B cell (primary cell): Measurements from ENCODE around the gene VANGL1. TPM values are rescaled to one million over a fixed set of nuclear protein-coding genes. Genes with fewer than 3 reads are reported as not detected.

ENCODE experiments used
- ATAC-seq: fragments of 200-7000 bp; cut with Tn5 transposase; one replicate; pipeline ENCODE4 v1.10.0; 2021; ENCODE audit warnings: low read depth, mild to moderate bottlenecking, moderate number of reproducible peaks, moderate library complexity
- CTCF ChIA-PET: fragments of 350-600 bp; sonication (Branson Sonifier 250); formaldehyde crosslinking; loops from one replicate; lab custom pipeline; 2021; ENCODE audit warnings: antibody characterized with exemption, inconsistent platforms; lab: Charles Lee
- POLR2A ChIA-PET: fragments of 350-600 bp; sonication (Branson Sonifier 250); formaldehyde crosslinking; loops from one replicate; lab custom pipeline; 2021; ENCODE audit warnings: antibody characterized with exemption; lab: Charles Lee
- DNase-seq: peaks from one replicate; pipeline ENCODE4 v3.0.0; 2013
- H2AFZ ChIP-seq: 2 replicates; pipeline ENCODE4 v1.6.1; 2012; ENCODE audit warnings: mild to moderate bottlenecking, low read depth, low read length; ENCODE audit not compliant: insufficient read depth, poor library complexity, severe bottlenecking
- H3K27ac ChIP-seq, 2 donors: 1 replicate in 1 of 2; 2 replicates in 1 of 2; pipeline ENCODE4 v1.5.1; 2012 to 2013; ENCODE audit warnings: low read length in 2 of 2, mild to moderate bottlenecking in 2 of 2, moderate library complexity in 1 of 2
- H3K27me3 ChIP-seq, 4 experiments: fragments of 200-600 bp in 1 of 4; sonication (generic) in 1 of 4; replicated peaks in 1 of 4; 1 replicate in 2 of 4; 2 replicates in 2 of 4; pipeline versions ENCODE4 v1.6.1 to v1.7.0; 2013 to 2016; ENCODE audit warnings: low read length in 3 of 4, mild to moderate bottlenecking in 2 of 4, mixed read lengths in 1 of 4, moderate library complexity in 1 of 4; ENCODE audit not compliant: insufficient read depth in 4 of 4, control insufficient read depth in 3 of 4; ENCODE audit errors: control extremely low read depth in 1 of 4
- H3K36me3 ChIP-seq, 2 experiments: replicated peaks in 1 of 2; 1 replicate in 1 of 2; 2 replicates in 1 of 2; pipeline versions ENCODE4 v1.6.1 to v1.7.1; 2013; ENCODE audit warnings: low read length in 1 of 2; ENCODE audit not compliant: insufficient read depth in 2 of 2, control insufficient read depth in 1 of 2; ENCODE audit errors: control extremely low read depth in 1 of 2, extremely low read depth in 1 of 2
- H3K4me1 ChIP-seq, 2 donors: fragments of 200-600 bp in 1 of 2; sonication (generic) in 1 of 2; 1 replicate in 1 of 2; 2 replicates in 1 of 2; pipeline versions ENCODE4 v1.5.1 to v1.6.1; 2013 to 2017; ENCODE audit warnings: low read length in 2 of 2; ENCODE audit not compliant: control insufficient read depth in 2 of 2, insufficient read depth in 2 of 2
- H3K4me2 ChIP-seq: replicated peaks from 2 replicates; pipeline ENCODE3; 2012; ENCODE audit warnings: mild to moderate bottlenecking, low read depth, low read length; ENCODE audit not compliant: poor library complexity, severe bottlenecking
- H3K4me3 ChIP-seq, 5 experiments: fragments of 200-600 bp in 1 of 5; sonication (generic) in 1 of 5; 1 replicate in 3 of 5; 2 replicates in 2 of 5; pipeline versions ENCODE4 v1.5.1 to v1.7.0; 2011 to 2016; ENCODE audit warnings: low read length in 4 of 5, mild to moderate bottlenecking in 4 of 5, low read depth in 2 of 5, control low read depth in 1 of 5, moderate library complexity in 1 of 5; ENCODE audit not compliant: insufficient read depth in 1 of 5; ENCODE audit errors: control extremely low read depth in 1 of 5, extremely low read depth in 1 of 5
- H3K79me2 ChIP-seq: fragments of 200-600 bp; sonication (generic); one replicate; pipeline ENCODE4 v1.6.0; 2016; ENCODE audit warnings: low read length; ENCODE audit not compliant: control insufficient read depth, insufficient read depth
- H3K9ac ChIP-seq: fragments of 200-600 bp; sonication (generic); 2 replicates; pipeline ENCODE4 v1.6.1; 2017; ENCODE audit warnings: mild to moderate bottlenecking, low read length, moderate library complexity
- H3K9me3 ChIP-seq, 3 donors: one replicate each; pipeline versions ENCODE4 v1.6.1 to v1.7.1; 2013; ENCODE audit warnings: low read length in 2 of 3; ENCODE audit not compliant: control insufficient read depth in 2 of 3, insufficient read depth in 1 of 3; ENCODE audit errors: control extremely low read depth in 1 of 3
- H4K20me1 ChIP-seq: 2 replicates; pipeline ENCODE4 v1.6.0; 2012; ENCODE audit warnings: mild to moderate bottlenecking, low read length; ENCODE audit not compliant: insufficient read depth, control insufficient read depth, poor library complexity, severe bottlenecking
- H3K27ac Mint-ChIP-seq: one replicate; pipeline ENCODE4 v1.8.0; 2021; ENCODE audit warnings: mixed read lengths
- H3K27me3 Mint-ChIP-seq: one replicate; pipeline ENCODE4 v1.8.0; 2021; ENCODE audit warnings: mixed read lengths
- H3K4me1 Mint-ChIP-seq: one replicate; pipeline ENCODE4 v1.8.0; 2021; ENCODE audit warnings: mixed read lengths
- H3K4me3 Mint-ChIP-seq: one replicate; pipeline ENCODE4 v1.8.0; 2021; ENCODE audit warnings: mixed read lengths
- H3K9me3 Mint-ChIP-seq: one replicate; pipeline ENCODE4 v1.8.0; 2022; ENCODE audit warnings: mixed read lengths; ENCODE audit not compliant: insufficient read depth
- EZH2 ChIP-seq: IDR thresholded peaks from 2 replicates; pipeline ENCODE4 v1.6.1; 2012; ENCODE audit warnings: borderline replicate concordance, low read depth, mild to moderate bottlenecking, moderate library complexity, low read length; ENCODE audit not compliant: insufficient read depth, poor library complexity, severe bottlenecking
- WGBS: methylation state at CpG from one replicate; pipeline ENCODE4 v1.1.5; 2013; ENCODE audit warnings: missing lambda C conversion rate; ENCODE audit not compliant: insufficient coverage; 5-methylcytosine and 5-hydroxymethylcytosine counted together
- intact Hi-C: fragments of 100-400 bp; cut with micrococcal nuclease; formaldehyde crosslinking; loops from one replicate; pipeline ENCODE4 v1.10.0; 2022
- polyA plus RNA-seq: library from polyadenylated mRNA; depleted of rRNA; stranded (reverse); fragments of >200 nt; gene quantifications from 2 replicates; pipeline ENCODE4 v1.2.3, GENCODE V29; 2012
- total RNA-seq, 2 donors: library from RNA; stranded (reverse); fragments of 120-200 nt in 1 of 2; gene quantifications; 1 replicate in 1 of 2; 2 replicates in 1 of 2; pipeline versions ENCODE4 v1.2.3 to v1.2.4, GENCODE V29; 2013 to 2022
- TF ChIP-seq, protein P1 (sequence below): fragments of 200-600 bp; IDR thresholded peaks from one replicate; pipeline ENCODE4 v1.8.0; 2022; ENCODE audit warnings: antibody characterized with exemption, mild to moderate bottlenecking

The VANGL1 gene
- total and polyA plus RNA-seq, 2 donors (not counting 1 experiment from before 2014, with no cell fraction given): 0.21 to 0.30 TPM

DNA sequence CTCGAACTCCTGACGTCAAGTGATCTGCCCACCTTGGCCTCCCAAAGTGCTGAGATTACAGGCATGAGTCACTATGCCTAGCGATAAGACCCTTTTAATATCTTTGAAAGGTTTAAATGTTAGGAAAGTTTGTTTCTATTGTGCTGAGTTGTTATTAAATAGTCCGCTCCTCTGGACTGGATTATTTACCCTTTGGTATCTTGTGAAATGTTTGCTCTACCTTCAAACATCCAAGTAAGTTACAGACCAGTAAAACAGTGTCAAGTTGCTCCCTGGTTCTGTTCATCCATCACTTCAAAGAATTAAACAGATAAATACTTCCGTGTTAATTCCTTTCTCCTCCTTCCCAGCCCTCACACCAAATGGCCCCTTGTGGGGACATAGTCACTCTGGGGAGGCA is 82.0 kb downstream of the VANGL1 start:
- no peaks in the 10 kb centered on the region for H3K4me1 Mint-ChIP-seq
- Histone ChIP-seq H3K4me2 (no peak overlapping the region), H3K36me3 (no peaks in the 10 kb centered on the region), H3K4me3 (no peak overlapping the region), H3K9me3 (no peaks in the 10 kb centered on the region), H3K9ac (no peak overlapping the region), H2AFZ (no peak overlapping the region), H3K79me2 (no peaks in the 10 kb centered on the region), H3K27ac (no peak overlapping the region), H3K4me1 (no peaks in the 10 kb centered on the region), H4K20me1 (no peaks in the 10 kb centered on the region), H3K27me3 (no peaks in the 10 kb centered on the region)
- CTCF ChIA-PET: interaction anchor here (1.8 kb wide), 1 partner anchor 17 kb away, joined by 6 read pairs; no protein-coding TSS in a partner anchor
- DNase-seq (no peak), ATAC-seq (no peak)
- no peaks in the 10 kb centered on the region for H3K27me3 Mint-ChIP-seq
- H3K9me3 Mint-ChIP-seq: no peaks in the 10 kb centered on the region
- H3K27ac Mint-ChIP-seq: no peak overlapping the region
- TF ChIP-seq, protein P1, sequence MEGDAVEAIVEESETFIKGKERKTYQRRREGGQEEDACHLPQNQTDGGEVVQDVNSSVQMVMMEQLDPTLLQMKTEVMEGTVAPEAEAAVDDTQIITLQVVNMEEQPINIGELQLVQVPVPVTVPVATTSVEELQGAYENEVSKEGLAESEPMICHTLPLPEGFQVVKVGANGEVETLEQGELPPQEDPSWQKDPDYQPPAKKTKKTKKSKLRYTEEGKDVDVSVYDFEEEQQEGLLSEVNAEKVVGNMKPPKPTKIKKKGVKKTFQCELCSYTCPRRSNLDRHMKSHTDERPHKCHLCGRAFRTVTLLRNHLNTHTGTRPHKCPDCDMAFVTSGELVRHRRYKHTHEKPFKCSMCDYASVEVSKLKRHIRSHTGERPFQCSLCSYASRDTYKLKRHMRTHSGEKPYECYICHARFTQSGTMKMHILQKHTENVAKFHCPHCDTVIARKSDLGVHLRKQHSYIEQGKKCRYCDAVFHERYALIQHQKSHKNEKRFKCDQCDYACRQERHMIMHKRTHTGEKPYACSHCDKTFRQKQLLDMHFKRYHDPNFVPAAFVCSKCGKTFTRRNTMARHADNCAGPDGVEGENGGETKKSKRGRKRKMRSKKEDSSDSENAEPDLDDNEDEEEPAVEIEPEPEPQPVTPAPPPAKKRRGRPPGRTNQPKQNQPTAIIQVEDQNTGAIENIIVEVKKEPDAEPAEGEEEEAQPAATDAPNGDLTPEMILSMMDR: no peak
- 87% methylated on average over 3 of the region's 5 CpGs for WGBS
- POLR2A ChIA-PET: no interaction called here
- intact Hi-C loops: no loop called here
- H3K4me3 Mint-ChIP-seq: no peak overlapping the region

- TF ChIP-seq, protein P1: no peak
- TF ChIP-seq EZH2: no peak
- Histone ChIP-seq H3K9me3 (no peaks in the 10 kb centered on the region), H3K4me1 (no peaks in the 10 kb centered on the region), H3K4me2 (no peak overlapping the region), H3K9ac (no peak overlapping the region), H4K20me1 (no peaks in the 10 kb centered on the region), H3K79me2 (no peaks in the 10 kb centered on the region), H3K27ac (no peak overlapping the region), H2AFZ (no peak overlapping the region), H3K27me3 (no peaks in the 10 kb centered on the region), H3K36me3 (no peaks in the 10 kb centered on the region), H3K4me3 (no peak overlapping the region)
- intact Hi-C loops: no loop called here
- H3K4me1 Mint-ChIP-seq: peaks cover 2% of the 10 kb centered on the region
- DNase-seq (no peak), ATAC-seq (no peak)
- no peaks in the 10 kb centered on the region for H3K27me3 Mint-ChIP-seq
- no peak overlapping the region for H3K27ac Mint-ChIP-seq
- no peaks in the 10 kb centered on the region for H3K9me3 Mint-ChIP-seq
- 100% methylated on average over 1 of the region's 2 CpGs for WGBS
- H3K4me3 Mint-ChIP-seq: no peak overlapping the region
- CTCF ChIA-PET: interaction anchor here (1.8 kb wide), 1 partner anchor 19 kb away, joined by 6 read pairs; no protein-coding TSS in a partner anchor
- POLR2A ChIA-PET: no interaction called here
Measured at GRCh38 chr1:115725600-115725999, 83.8 kb downstream of the VANGL1 start.
